HG02642 (cell line): ENCODE results near the gene PADI4.

ENCODE experiments used
- ATAC-seq: cut with Tn5 transposase; IDR thresholded peaks from one replicate; pipeline ENCODE4 v1.9.1; 2021; ENCODE audit warnings: mild to moderate bottlenecking; ENCODE audit not compliant: unreplicated experiment, poor library complexity

PADI4 gene

GRCh38 chr1:17412093-17412870 is 104.3 kb downstream of the PADI4 start:
- ATAC-seq: no peak
